HEK293T (cell line): ENCODE data around the gene TARS3.

ENCODE experiments used
- BHLHE40 ChIP-seq: fragments of 450-650 bp; IDR thresholded peaks from 2 replicates; pipeline ENCODE4 v1.6.1; 2016; ENCODE audit warnings: mild to moderate bottlenecking, moderate library complexity, borderline replicate concordance
- CTBP1 ChIP-seq: fragments of 450-650 bp; IDR thresholded peaks from 2 replicates; pipeline ENCODE4 v1.6.1; 2016; ENCODE audit warnings: borderline replicate concordance
- FOXA1 ChIP-seq: fragments of 450-650 bp; IDR thresholded peaks from 2 replicates; pipeline ENCODE4 v1.6.1; 2016; ENCODE audit warnings: mild to moderate bottlenecking
- FOXK2 ChIP-seq: fragments of 450-650 bp; IDR thresholded peaks from 2 replicates; pipeline ENCODE4 v1.6.1; 2016; ENCODE audit warnings: mild to moderate bottlenecking
- FOXM1 ChIP-seq: fragments of 450-650 bp; IDR thresholded peaks from 2 replicates; pipeline ENCODE4 v1.6.1; 2017; ENCODE audit warnings: mild to moderate bottlenecking, borderline replicate concordance
- HDGF ChIP-seq: fragments of 450-650 bp; IDR thresholded peaks from 2 replicates; pipeline ENCODE4 v1.6.1; 2017; ENCODE audit warnings: antibody characterized with exemption, borderline replicate concordance
- L3MBTL2 ChIP-seq: fragments of 450-650 bp; conservative IDR thresholded peaks from 2 replicates; pipeline ENCODE4 v1.6.1; 2016; ENCODE audit warnings: mild to moderate bottlenecking
- LEF1 ChIP-seq: fragments of 450-650 bp; IDR thresholded peaks from 2 replicates; pipeline ENCODE4 v1.6.1; 2017; ENCODE audit warnings: mild to moderate bottlenecking, borderline replicate concordance
- PKNOX1 ChIP-seq: fragments of 450-650 bp; IDR thresholded peaks from 2 replicates; pipeline ENCODE4 v1.6.1; 2016
- SP1 ChIP-seq: fragments of 450-650 bp; IDR thresholded peaks from 2 replicates; pipeline ENCODE4 v1.6.1; 2017
- SUZ12 ChIP-seq: fragments of 450-650 bp; IDR thresholded peaks from 2 replicates; pipeline ENCODE4 v1.6.1; 2016; ENCODE audit warnings: mild to moderate bottlenecking
- ZNF384 ChIP-seq: fragments of 450-650 bp; IDR thresholded peaks from 2 replicates; pipeline ENCODE4 v1.6.1; 2016

- TF ChIP-seq FOXA1 = no peak
- no peak for TF ChIP-seq HDGF
- TF ChIP-seq CTBP1 = no peak
- no peak for TF ChIP-seq LEF1
- TF ChIP-seq SUZ12 = no peak
- TF ChIP-seq PKNOX1 = no peak
- TF ChIP-seq SP1 = no peak
- no peak for TF ChIP-seq FOXK2
- TF ChIP-seq FOXM1 = no peak
- no peak for TF ChIP-seq BHLHE40
- TF ChIP-seq ZNF384 = no peak
- TF ChIP-seq L3MBTL2 = no peak
Observed at GRCh38 chr15:101639667-101640066, 84.6 kb downstream of the TARS3 start.
